ENCODE measurements around the gene GNG8.
A peak's percentile ranks its signal among the peaks of the same experiment; 100 is the strongest.
"Not testable (repeated sequence)": the region's sequence is repeated elsewhere in the genome, so short reads cannot be mapped to it uniquely, and the experiment has no call there.

The GNG8 gene

GRCh38 chr19:46646402-46646801, 10.4 kb upstream of the GNG8 start:
- DNase-seq (ENCODE audit: low read depth): no peak

- DNase-seq (ENCODE audit: low read depth): no peak
Measured at GRCh38 chr19:46644720-46645119, 8.7 kb upstream of the GNG8 start.

DNA sequence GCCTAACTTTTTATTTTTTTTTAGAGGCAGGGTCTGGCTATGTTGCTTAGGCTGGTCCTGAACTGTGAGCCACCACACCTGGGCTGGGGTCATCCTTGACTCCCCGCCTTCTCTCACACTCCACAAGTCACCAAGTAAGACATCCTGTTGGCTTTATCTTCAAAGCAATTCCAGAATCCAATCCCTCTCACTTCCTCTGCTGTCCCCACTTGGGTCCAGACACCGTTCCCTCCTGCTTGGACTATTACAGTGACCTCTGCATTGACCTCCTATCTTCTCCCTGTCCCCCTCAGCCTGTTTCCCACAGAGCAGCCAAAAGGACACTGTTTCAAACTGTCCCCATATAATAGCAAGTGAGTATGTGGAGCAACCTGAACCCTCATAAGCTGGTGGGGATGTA, 4.7 kb upstream of the GNG8 start:
- no peak for DNase-seq (ENCODE audit: low read depth)

DNA sequence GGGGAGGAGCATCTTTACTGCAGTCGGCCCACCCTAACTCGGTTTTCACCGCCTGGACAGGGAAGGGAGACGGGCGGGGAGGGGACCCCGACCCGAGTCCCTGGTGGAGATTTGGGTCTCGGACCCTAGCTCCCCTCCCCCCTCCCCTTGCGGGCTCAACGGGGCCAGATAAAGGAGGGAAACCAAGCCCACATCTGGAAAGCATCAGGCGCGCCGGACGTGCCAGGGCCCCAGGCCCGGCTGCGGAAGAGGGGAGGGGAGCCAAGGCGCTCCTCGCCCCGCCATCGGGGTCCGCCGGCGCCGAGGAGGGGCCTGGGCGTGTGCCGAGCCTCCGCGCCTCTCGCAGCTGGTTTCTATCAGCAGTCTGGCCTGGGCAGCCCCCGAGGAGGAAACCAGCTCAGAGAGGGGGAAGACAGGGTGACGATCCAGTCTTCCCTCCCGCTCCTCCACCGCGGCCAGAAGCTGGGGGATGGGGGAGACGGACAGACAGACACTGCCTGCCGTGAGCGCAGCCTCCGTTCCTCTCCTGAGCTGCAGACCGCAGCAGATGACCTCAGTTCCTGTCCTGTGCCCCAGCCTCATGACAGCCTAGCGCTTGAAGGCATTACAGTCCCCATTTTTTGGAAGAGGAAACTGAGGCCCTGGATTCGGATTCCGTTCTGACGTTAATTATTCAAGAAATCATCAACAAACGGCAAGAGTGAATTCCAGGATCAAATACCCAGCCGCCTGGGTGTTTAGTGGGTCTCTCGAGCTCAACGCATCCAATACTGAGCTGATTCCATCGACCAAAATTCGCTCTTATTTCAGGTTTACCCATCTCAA, 3.6 kb upstream of the GNG8 start:
- no peak for DNase-seq (ENCODE audit: low read depth)

- no peak for DNase-seq (ENCODE audit: low read depth)
Measured at GRCh38 chr19:46637224-46637623, 1.2 kb upstream of the GNG8 start.

DNA sequence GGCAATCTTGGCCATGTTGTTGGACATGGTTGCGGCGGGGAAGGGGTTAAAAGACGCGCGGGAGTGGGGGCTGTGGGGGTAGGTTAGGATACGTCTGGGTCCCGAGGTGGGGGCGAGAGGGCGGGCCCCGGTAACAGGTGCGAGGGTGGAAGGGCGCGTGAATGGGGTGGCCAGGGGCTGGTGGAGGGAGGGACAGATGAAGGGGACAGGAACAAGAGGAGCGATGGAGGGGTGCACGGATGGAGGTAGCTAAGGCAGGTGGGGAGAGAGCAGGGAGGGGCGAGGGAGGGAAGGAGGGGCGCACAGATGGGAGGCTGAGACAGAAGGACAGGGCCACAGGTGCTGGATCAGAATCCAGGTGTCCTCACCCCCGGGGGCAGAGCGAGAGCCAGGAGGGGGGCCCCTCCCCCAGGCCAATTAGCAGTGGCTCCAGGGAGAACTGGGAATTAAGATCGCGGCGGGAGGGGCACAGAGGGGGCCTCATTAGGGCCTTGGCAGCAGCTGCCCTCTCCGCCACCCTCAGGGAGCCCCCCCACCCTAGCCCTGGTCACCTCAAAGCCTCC, 1.3 kb downstream of the GNG8 start:
- DNase-seq (ENCODE audit: low read depth): no peak

DNA sequence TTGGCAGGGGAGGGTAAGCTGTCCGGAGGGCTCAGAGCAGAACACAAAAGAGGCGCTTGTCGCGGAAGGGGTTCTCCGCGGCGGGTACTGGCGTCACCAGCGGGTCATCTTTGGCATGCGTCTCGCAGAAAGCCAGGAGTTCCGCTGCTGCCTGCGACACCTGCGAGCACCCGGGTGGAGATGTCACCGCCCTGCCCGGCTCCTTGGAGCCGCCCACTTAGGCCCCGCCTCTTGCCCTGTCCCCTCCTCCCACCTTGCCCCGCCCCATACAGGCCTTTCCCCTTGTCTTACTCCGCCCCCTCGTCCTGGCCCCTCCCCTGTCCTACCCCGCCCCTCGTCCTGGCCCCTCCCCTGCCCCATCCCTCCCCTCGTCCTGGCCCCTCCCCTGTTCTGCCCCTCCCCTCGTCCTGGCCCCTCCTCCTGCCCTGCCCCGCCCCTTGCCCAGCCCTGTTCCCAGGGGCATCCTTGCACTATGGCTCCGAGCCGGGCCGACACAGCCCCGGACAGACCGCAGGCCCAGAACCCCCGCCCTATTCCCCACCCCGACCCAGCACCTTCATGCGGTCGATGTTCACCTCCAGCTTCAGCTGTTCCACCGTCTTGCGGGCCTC, 1.9 kb downstream of the GNG8 start:
- peak; percentile 94 for DNase-seq (ENCODE audit: low read depth)

DNA sequence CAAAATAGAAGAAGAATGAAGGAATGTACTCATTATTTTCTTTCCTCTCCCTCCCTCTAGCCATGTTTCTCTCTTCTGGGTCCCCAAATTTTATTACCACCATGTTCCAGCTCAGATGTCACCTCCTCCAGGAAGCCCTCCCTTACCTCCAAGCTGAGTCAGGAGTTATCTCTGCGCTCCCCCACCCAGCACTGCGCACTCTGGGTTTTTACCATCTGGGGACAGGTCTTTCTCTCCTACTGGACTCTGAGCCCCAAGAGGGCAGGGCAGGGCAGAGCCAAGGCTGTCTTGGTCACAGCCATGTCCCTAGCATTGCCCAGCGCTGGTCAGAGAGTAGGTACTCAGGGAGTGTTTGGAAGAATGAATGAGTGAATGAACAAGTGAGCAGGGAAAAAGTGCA, 2.9 kb downstream of the GNG8 start:
- DNase-seq (ENCODE audit: low read depth): no peak

- no peak for DNase-seq (ENCODE audit: low read depth)
Measured at GRCh38 chr19:46631481-46631880, 4.5 kb downstream of the GNG8 start.

DNA sequence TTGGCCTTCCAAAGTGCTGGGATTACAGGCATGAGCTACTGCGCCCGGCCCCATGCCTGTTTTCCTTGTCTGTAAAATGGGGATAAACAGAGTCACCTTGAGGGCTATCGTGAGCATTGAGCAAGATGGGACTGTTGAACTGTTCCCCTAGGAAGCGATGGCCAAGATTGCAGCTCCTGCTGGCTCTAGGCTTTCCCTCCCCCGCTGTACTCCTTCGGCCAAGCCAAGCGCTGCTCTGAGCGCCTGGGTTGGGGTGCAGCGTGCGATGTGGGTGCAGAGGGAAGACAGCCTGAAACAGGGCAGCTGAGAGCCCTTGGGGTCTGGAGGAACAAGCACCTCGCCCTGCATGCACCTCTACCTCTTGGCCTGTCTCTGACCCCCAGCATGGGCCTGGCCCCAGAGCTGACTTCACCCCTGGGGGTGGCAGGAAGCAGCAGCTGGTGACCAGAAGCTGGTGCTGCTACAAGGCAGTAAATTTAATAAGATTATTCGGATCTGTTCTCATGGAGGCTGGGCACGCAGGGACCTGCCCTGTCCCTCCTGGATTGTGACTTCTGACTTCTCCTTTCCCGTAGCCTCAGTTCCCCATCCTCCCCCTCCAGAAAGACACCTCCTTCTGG, 5.3 kb downstream of the GNG8 start:
- no peak for DNase-seq (ENCODE audit: low read depth)

- DNase-seq (ENCODE audit: low read depth): no peak
Measured at GRCh38 chr19:46629546-46630025, 6.4 kb downstream of the GNG8 start.

DNA sequence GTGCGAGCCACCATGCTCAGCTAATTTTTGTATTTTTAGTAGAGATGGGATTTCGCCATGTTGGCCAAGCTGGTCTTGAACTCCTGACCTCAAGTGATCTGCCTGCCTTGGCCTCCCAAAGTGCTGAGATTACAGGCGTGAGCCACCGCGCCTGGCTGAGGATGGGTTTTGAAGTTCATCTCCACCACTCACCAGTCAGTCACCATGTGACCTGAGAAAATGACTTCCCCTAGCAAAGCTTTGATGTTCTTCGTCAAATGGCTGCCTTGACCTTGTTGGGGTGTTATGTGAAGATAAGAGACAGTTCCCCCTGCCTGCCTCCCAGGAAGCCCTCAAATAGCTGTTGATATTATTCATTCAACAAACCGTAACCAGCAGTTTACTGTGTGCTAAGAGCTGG, 7.0 kb downstream of the GNG8 start:
- DNase-seq (ENCODE audit: low read depth): not testable (repeated sequence)

GRCh38 chr19:46626446-46626845, 9.6 kb downstream of the GNG8 start:
- no peak for DNase-seq (ENCODE audit: low read depth)

DNA sequence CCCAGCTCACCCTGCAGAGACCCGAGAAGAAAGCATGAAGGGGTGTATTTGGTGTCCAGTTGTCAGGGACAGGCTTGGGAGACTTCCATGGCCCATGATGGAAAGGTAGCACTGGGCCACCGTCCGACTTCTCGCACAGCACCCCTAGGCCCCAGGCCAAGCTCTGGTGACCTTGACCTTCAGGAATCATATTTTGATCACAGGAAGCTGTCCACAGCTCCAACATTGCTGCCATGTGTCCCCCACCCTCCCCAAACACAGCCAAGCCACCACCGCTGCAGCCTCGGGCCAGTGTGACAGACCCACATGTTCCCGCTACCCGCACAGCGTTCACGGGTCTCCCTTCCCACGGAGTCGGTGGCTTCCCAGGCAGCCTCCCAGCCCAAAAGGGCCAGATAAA, 10.3 kb downstream of the GNG8 start:
- DNase-seq (ENCODE audit: low read depth): no peak

DNA sequence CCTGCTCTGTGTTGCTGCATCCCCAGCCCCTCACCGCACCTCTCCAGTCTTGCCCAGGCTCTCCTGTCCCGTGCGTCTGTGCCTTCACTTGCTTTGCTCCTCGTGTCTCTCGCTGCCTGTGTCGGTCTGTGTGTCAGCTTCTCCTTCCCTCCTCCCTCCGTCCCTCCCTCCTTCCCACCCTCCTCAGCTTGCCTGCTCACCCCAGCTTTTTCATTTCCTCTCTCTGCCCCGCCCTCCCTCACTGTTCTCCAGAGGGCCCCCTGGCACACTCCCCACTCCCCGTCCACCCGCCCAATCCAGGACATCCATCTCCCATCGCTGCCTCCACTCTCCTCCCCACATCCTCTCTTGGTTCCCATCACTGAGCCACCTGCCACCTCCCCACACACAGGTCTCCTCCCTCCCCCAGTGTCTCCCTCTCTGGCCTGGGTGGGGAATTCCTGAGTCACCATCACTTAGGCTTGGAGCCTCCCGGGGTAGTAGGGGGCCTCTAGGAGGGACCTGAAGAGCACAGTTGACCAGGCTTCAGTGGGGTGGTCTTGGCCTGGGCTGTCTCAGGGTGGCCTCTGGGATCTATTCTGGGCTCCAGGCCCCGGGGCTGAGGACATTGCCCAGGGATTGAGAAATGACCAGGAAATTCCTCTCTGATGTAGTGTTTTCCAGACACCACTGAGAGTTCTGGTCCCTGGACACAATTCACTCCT, 10.9 kb downstream of the GNG8 start, which contains the start of gene PTGIR:
TSS of gene PTGIR (minus strand) at position 132 of the 704 bp plus-strand sequence. CDS start 864 bp downstream, outside the sequence.
- DNase-seq (ENCODE audit: low read depth): no peak

DNA sequence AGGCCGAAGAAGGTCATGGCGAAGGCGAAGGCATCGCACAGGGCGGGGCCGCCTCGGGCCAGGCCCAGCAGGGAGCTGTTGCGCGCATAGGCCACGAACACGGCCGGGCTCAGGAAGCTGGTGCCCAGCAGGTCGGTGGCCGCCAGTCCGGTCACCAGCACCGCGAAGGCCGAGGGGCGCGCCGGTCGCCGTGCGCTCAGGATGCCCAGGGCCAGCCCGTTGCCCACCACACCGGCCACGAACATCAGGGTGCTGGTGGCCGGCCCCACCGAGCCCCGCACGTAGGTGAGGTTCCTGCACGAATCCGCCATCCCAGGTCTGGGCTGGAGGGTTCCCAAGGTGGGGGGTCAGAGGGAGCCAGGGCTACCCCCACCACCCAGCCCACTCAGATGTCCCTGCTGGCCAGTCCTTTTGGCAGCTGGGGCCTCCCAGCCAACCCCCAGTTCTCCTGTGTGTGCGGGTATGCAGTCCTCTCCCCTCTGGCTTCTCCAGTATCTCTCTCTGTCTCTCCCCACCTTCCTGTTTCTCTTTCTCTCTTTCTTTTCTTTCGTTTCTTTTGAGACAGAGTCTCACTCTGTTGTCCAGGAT, 12.0 kb downstream of the GNG8 start:
- no peak for DNase-seq (ENCODE audit: low read depth)

DNA sequence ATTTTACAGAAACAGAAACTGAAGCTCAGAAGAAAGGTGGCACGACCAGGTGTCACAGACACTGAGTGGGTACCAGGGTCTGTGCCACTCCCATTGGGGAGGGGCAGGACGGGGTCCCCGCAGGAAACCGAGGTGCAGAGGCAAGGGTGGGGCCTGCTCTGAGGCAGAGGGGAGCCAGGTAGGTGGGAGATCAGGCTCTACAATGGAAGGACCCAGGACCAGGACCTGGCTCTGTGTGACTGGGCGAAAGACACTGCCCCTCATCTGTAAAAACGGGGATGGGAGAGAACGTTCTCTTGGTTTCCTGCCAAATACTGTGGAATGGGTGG, 13.9 kb downstream of the GNG8 start:
- DNase-seq (ENCODE audit: low read depth): no peak

GRCh38 chr19:46621191-46622117, 14.5 kb downstream of the GNG8 start:
- no peak for DNase-seq (ENCODE audit: low read depth)

- no peak for DNase-seq (ENCODE audit: low read depth)
Measured at GRCh38 chr19:46620716-46621115, 15.3 kb downstream of the GNG8 start.

DNA sequence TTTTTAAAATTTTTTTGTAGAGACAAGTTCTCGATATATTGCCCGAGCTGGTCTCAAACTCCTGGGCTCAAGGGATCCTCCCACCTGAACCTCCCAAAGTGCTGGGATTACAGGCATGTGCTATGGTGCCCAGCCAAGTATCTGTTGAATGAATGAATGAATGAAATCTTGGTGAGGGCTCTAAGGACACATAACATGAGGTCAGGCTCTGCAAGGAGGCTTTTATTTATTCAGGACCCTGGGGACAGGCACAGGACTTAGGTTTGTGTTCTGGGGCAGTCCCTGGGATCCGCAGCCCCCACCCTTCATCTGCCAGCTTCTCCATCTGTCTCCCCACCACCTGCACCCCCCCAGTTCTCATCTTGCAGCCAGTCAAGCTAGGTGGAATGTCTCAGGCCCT, 15.7 kb downstream of the GNG8 start:
- no peak for DNase-seq (ENCODE audit: low read depth)

Measured in T-helper 22 cell (primary cell).